GM21717 (cell line): Measurements from ENCODE around the gene MTUS2.

Experiments
- ATAC-seq: cut with Tn5 transposase; IDR thresholded peaks from one replicate; pipeline ENCODE4 v1.9.1; 2021; ENCODE audit warnings: mild to moderate bottlenecking, moderate library complexity; ENCODE audit not compliant: unreplicated experiment

Gene MTUS2

GRCh38 chr13:29515372-29515771 lies 695.2 kb downstream of the MTUS2 start:
- ATAC-seq = no peak

GRCh38 chr13:29516012-29516411 lies 695.9 kb downstream of the MTUS2 start:
- ATAC-seq = no peak

- ATAC-seq = no peak
These were observed 696.7 kb downstream of the MTUS2 start for GRCh38 chr13:29516880-29517279.

GRCh38 chr13:29519921-29520320 lies 699.8 kb downstream of the MTUS2 start:
- no peak for ATAC-seq

GRCh38 chr13:29520671-29521070 lies 700.5 kb downstream of the MTUS2 start:
- no peak for ATAC-seq

GRCh38 chr13:29521336-29521735 lies 701.2 kb downstream of the MTUS2 start:
- no peak for ATAC-seq

- ATAC-seq = no peak
These were observed 702.0 kb downstream of the MTUS2 start for GRCh38 chr13:29522044-29522685.

- no peak for ATAC-seq
These were observed 703.2 kb downstream of the MTUS2 start for GRCh38 chr13:29523199-29523961.

GRCh38 chr13:29524176-29524575 lies 704.0 kb downstream of the MTUS2 start:
- ATAC-seq = no peak

GRCh38 chr13:29524641-29525040 lies 704.5 kb downstream of the MTUS2 start:
- no peak for ATAC-seq

- ATAC-seq = no peak
These were observed 705.6 kb downstream of the MTUS2 start for GRCh38 chr13:29525757-29526156.

- no peak for ATAC-seq
These were observed 706.6 kb downstream of the MTUS2 start for GRCh38 chr13:29526741-29527140.

GRCh38 chr13:29527511-29527910 lies 707.4 kb downstream of the MTUS2 start:
- no peak for ATAC-seq

- no peak for ATAC-seq
These were observed 707.8 kb downstream of the MTUS2 start for GRCh38 chr13:29527916-29528315.

- ATAC-seq = no peak
These were observed 709.6 kb downstream of the MTUS2 start for GRCh38 chr13:29529754-29530153.

GRCh38 chr13:29530901-29531300 lies 710.8 kb downstream of the MTUS2 start:
- no peak for ATAC-seq

GRCh38 chr13:29532116-29532515 lies 712.0 kb downstream of the MTUS2 start:
- no peak for ATAC-seq

- no peak for ATAC-seq
These were observed 712.7 kb downstream of the MTUS2 start for GRCh38 chr13:29532821-29533220.

GRCh38 chr13:29534083-29534482 lies 713.9 kb downstream of the MTUS2 start:
- no peak for ATAC-seq

- no peak for ATAC-seq
These were observed 715.8 kb downstream of the MTUS2 start for GRCh38 chr13:29535663-29536655.

GRCh38 chr13:29536853-29537252 lies 716.7 kb downstream of the MTUS2 start:
- no peak for ATAC-seq
